ENCODE results near the gene CCDC93.

- TF ChIP-seq ZNF555 (tag by site-specific recombination; conservative IDR thresholded peaks at IDR 0.05) (no peak), ZBTB49 (tag by site-specific recombination; IDR thresholded peaks at IDR 0.05; ENCODE audit: low read depth) (no peak), ZNF670 (tag by site-specific recombination; IDR thresholded peaks at IDR 0.05; ENCODE audit: low read depth) (no peak), ZNF776 (tag by site-specific recombination; IDR thresholded peaks at IDR 0.05; ENCODE audit: borderline replicate concordance) (no peak), ZNF121 (tag by site-specific recombination; IDR thresholded peaks at IDR 0.05) (no peak), ZNF76 (tag by site-specific recombination; IDR thresholded peaks at IDR 0.05; ENCODE audit: borderline replicate concordance, low read depth) (no peak), YY2 (tag by site-specific recombination; IDR thresholded peaks at IDR 0.05) (no peak), GLIS2 (tag by site-specific recombination; IDR thresholded peaks at IDR 0.05) (no peak), CTCF (tag by site-specific recombination; IDR thresholded peaks at IDR 0.05) (no peak), ZNF398 (tag by site-specific recombination; IDR thresholded peaks at IDR 0.05) (no peak), ZNF114 (tag by site-specific recombination; IDR thresholded peaks at IDR 0.05) (no peak)
Observed at GRCh38 chr2:118029025-118029424, 15.2 kb upstream of the CCDC93 start.
